ENCODE results near the gene ARHGAP10.

ARHGAP10 gene

DNA sequence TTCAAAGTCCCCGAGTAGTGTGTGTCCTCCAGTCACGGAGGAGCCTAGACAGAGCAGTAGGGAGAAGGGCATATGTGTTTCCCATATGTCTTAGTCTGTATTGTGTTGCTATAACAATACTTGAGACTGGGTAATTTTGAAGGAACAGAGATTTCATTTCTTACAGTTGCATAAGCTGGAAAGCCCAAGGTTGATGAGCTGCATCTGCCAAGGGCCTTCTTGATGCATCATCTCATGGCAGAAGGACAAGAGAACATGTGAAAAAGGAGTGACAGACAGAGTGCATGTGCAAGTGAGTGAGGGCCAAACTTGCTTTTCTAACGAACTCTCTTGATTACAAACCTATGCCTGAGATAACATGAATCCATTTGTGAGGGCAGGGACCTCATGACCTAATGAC lies 243.4 kb downstream of the ARHGAP10 start:
- Histone ChIP-seq H3K4me3 (no peak overlapping the region), H3K4me1 (peaks cover 2 to 17% (median 13%) of the 10 kb centered on the region in 10 experiments; a peak in 16 of 20 replicates), H3K9ac (no peak overlapping the region), H4K20me1 (no peaks in the 10 kb centered on the region), H3K27ac (no peak overlapping the region), H3K27me3 (no peaks in the 10 kb centered on the region), H3K4me2 (no peak overlapping the region), H3K9me3 (replicated peaks in 1 of 11) (peaks cover 29 to 47% (median 34%) of the 10 kb centered on the region in 11 experiments), H3K36me3 (peaks cover 0 to 63% (median 16%) of the 10 kb centered on the region in 11 experiments; a peak in 11 of 22 replicates)
- TF ChIP-seq Cebpa-rat (IDR thresholded peaks at IDR 0.05): no peak

DNA sequence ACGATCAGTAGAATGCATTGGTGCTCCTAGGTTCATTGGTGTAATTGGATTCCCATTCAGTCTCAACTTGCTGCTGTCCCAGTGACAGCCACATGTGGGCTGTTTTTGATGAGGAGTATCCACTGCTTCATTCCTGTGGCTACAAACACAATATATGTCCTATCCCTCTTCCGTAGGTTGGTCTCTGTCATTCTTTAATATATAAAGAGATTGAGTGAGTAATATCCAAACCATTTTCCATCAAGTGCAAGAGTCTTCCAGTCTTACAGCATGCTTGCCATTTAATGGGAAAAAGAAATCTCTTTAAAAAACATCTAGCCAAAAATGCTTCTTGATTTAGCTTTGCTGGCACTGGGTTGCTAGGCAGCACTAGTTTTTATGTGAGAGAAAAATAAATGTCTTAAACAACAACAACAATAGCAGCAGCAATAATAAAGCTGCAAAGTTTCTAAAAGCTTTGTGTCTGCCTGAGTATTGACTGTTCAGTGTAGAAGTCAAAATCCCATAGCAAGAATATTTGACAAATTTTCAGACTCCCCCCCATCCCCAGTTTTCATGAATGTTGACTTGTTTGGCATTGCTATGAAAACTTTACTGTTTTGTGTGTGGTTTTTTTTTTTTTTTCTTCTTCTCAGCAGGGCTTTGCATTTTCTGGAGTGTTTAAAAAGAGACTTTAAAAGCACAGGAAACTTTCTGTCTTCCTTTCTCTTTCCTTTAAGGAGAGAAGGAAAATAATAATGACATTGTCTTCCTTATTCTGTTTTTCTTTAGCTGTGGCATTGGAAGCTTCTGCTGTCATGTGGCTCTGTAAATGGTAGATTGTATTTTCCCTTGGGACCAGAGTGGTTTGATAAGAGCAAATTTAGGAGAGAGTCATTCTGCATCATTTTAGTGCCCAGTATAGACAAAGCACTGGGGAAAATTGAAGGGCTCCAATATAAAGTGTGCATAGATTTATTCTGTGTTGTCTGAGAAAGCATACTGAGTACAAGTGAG lies 244.3 kb downstream of the ARHGAP10 start:
- peak overlapping the region in 3 of 11 experiments; percentile 33 to 56 (median 41); a peak in 6 of 22 replicates for H3K4me2 ChIP-seq
- no peaks in the 10 kb centered on the region for H3K27me3 ChIP-seq
- TF ChIP-seq Cebpa-rat (IDR thresholded peaks at IDR 0.05): no peak
- peaks cover 29 to 51% (median 35%) of the 10 kb centered on the region in 11 experiments for H3K9me3 ChIP-seq (replicated peaks in 1 of 11)
- H3K9ac ChIP-seq: no peak overlapping the region
- no peak overlapping the region for H3K4me3 ChIP-seq
- H3K4me1 ChIP-seq: peaks cover 7 to 23% (median 17%) of the 10 kb centered on the region in 10 experiments; a peak in 17 of 20 replicates
- H3K36me3 ChIP-seq: peaks cover 0 to 63% (median 16%) of the 10 kb centered on the region in 11 experiments; a peak in 11 of 22 replicates
- H4K20me1 ChIP-seq: peaks cover 0 to 5% (median 0%) of the 10 kb centered on the region in 11 experiments; a peak in 2 of 22 replicates
- no peak overlapping the region for H3K27ac ChIP-seq

- peak overlapping the region in 8 of 11 experiments; percentile 4 to 68 (median 22); a peak in 12 of 22 replicates for H3K4me2 ChIP-seq
- peaks cover 0 to 48% (median 14%) of the 10 kb centered on the region in 11 experiments; a peak in 13 of 22 replicates for H3K36me3 ChIP-seq
- H3K4me1 ChIP-seq: peaks cover 7 to 36% (median 18%) of the 10 kb centered on the region in 10 experiments; a peak in 17 of 20 replicates
- TF ChIP-seq Cebpa-rat (IDR thresholded peaks at IDR 0.05): no peak
- no peaks in the 10 kb centered on the region for H3K27me3 ChIP-seq
- peaks cover 20 to 56% (median 34%) of the 10 kb centered on the region in 11 experiments for H3K9me3 ChIP-seq (replicated peaks in 1 of 11)
- no peak overlapping the region for H3K9ac ChIP-seq
- peaks cover 0 to 24% (median 0%) of the 10 kb centered on the region in 11 experiments; a peak in 4 of 22 replicates for H4K20me1 ChIP-seq
- H3K4me3 ChIP-seq: no peak overlapping the region
- H3K27ac ChIP-seq: no peak overlapping the region
These were observed 248.7 kb downstream of the ARHGAP10 start for GRCh38 chr4:147980586-147980985.

DNA sequence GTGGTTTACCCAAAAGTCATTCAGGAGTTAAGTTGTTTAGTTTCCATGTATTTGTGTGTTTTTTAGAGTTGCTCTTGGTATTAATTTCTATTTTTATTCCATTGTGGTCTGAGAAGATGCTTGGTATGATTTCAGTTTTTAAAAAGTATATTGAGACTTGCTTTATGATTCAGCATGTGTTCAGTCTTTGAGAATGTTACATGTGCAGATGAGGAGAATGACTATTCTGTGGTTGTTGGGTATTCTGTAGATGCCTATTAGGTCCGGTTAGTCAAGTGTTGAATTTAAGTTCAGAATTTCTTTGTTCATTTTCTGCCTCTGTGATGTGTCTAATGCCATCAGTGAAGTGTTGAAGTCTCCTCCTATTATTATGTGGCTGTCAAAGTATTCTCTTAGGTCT lies 249.4 kb downstream of the ARHGAP10 start:
- Histone ChIP-seq H3K4me2 (peak overlapping the region in 8 of 11 experiments; percentile 4 to 68 (median 22); a peak in 9 of 22 replicates), H3K9me3 (replicated peaks in 1 of 11) (peaks cover 20 to 56% (median 34%) of the 10 kb centered on the region in 11 experiments), H3K36me3 (peaks cover 0 to 49% (median 12%) of the 10 kb centered on the region in 11 experiments; a peak in 12 of 22 replicates), H4K20me1 (peaks cover 0 to 28% (median 0%) of the 10 kb centered on the region in 11 experiments; a peak in 4 of 22 replicates), H3K27me3 (no peaks in the 10 kb centered on the region), H3K4me1 (peaks cover 7 to 31% (median 17%) of the 10 kb centered on the region in 10 experiments; a peak in 17 of 20 replicates), H3K4me3 (no peak overlapping the region), H3K27ac (no peak overlapping the region), H3K9ac (no peak overlapping the region)
- no peak for TF ChIP-seq Cebpa-rat (IDR thresholded peaks at IDR 0.05)

- H3K4me1 ChIP-seq: peaks cover 7 to 28% (median 13%) of the 10 kb centered on the region in 10 experiments; a peak in 15 of 20 replicates
- H4K20me1 ChIP-seq: peaks cover 0 to 33% (median 0%) of the 10 kb centered on the region in 11 experiments; a peak in 4 of 22 replicates
- no peak overlapping the region for H3K9ac ChIP-seq
- peak overlapping the region in 2 of 11 experiments; percentile 12 to 20; a peak in 2 of 22 replicates for H3K4me2 ChIP-seq
- H3K27ac ChIP-seq: no peak overlapping the region
- TF ChIP-seq Cebpa-rat (IDR thresholded peaks at IDR 0.05): no peak
- H3K36me3 ChIP-seq: peaks cover 0 to 29% (median 9%) of the 10 kb centered on the region in 11 experiments; a peak in 10 of 22 replicates
- no peak overlapping the region for H3K4me3 ChIP-seq
- H3K27me3 ChIP-seq: no peaks in the 10 kb centered on the region
- peaks cover 3 to 39% (median 17%) of the 10 kb centered on the region in 11 experiments; a peak in 21 of 22 replicates for H3K9me3 ChIP-seq (replicated peaks in 1 of 11)
These were observed 252.3 kb downstream of the ARHGAP10 start for GRCh38 chr4:147984065-147984777.

GRCh38 chr4:147984778-147985138 lies 252.9 kb downstream of the ARHGAP10 start:
- peaks cover 7 to 28% (median 13%) of the 10 kb centered on the region in 10 experiments; a peak in 15 of 20 replicates for H3K4me1 ChIP-seq
- TF ChIP-seq Cebpa-rat (IDR thresholded peaks at IDR 0.05): no peak
- H4K20me1 ChIP-seq: peaks cover 0 to 33% (median 0%) of the 10 kb centered on the region in 11 experiments; a peak in 4 of 22 replicates
- H3K27me3 ChIP-seq: no peaks in the 10 kb centered on the region
- peaks cover 0 to 34% (median 16%) of the 10 kb centered on the region in 11 experiments; a peak in 16 of 22 replicates for H3K9me3 ChIP-seq (replicated peaks in 1 of 11)
- no peak overlapping the region for H3K9ac ChIP-seq
- no peak overlapping the region for H3K4me3 ChIP-seq
- H3K27ac ChIP-seq: no peak overlapping the region
- peaks cover 0 to 29% (median 9%) of the 10 kb centered on the region in 11 experiments; a peak in 10 of 22 replicates for H3K36me3 ChIP-seq
- peak overlapping the region in 2 of 11 experiments; percentile 12 to 20; a peak in 2 of 22 replicates for H3K4me2 ChIP-seq

DNA sequence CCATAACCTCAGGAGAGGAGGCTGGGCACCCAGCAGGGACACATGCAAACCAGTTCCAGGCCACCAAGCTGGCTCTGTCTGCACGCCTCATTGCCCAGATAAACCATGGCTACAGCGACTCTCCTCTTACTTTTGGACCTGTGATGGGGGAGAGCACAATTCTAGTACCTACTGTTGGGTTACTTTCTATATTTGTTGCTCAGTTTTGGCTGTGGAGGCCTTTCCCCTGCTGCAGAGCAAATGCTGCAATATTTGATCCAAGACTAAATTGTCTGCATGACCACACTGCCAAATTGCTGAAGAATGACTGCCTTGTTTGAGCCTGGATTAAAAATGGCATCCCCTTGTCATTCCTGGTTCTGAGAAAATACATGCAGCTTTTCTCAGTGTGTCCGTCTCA lies 253.5 kb downstream of the ARHGAP10 start:
- Histone ChIP-seq H3K4me2 (0 out of 22 replicates have a peak overlapping the region, but pooled peaks of 1 of the 11 experiments have one; percentile 12), H3K27ac (no peak overlapping the region), H3K9me3 (replicated peaks in 1 of 11) (peaks cover 0 to 28% (median 15%) of the 10 kb centered on the region in 11 experiments; a peak in 16 of 22 replicates), H3K36me3 (peaks cover 0 to 34% (median 9%) of the 10 kb centered on the region in 11 experiments; a peak in 10 of 22 replicates), H3K9ac (no peak overlapping the region), H4K20me1 (peaks cover 0 to 33% (median 0%) of the 10 kb centered on the region in 11 experiments; a peak in 4 of 22 replicates), H3K27me3 (no peaks in the 10 kb centered on the region), H3K4me3 (no peak overlapping the region), H3K4me1 (peaks cover 5 to 25% (median 12%) of the 10 kb centered on the region in 10 experiments; a peak in 15 of 20 replicates)
- no peak for TF ChIP-seq Cebpa-rat (IDR thresholded peaks at IDR 0.05)

- no peaks in the 10 kb centered on the region for H3K27me3 ChIP-seq
- H3K9me3 ChIP-seq (replicated peaks in 1 of 11): peaks cover 0 to 24% (median 14%) of the 10 kb centered on the region in 11 experiments; a peak in 16 of 22 replicates
- peaks cover 0 to 25% (median 0%) of the 10 kb centered on the region in 11 experiments; a peak in 5 of 22 replicates for H4K20me1 ChIP-seq
- H3K4me2 ChIP-seq: peak overlapping the region in 2 of 11 experiments; percentile 19 to 30; a peak in 1 of 22 replicates
- peaks cover 0 to 48% (median 9%) of the 10 kb centered on the region in 11 experiments; a peak in 10 of 22 replicates for H3K36me3 ChIP-seq
- H3K27ac ChIP-seq: no peak overlapping the region
- peaks cover 0 to 14% (median 5%) of the 10 kb centered on the region in 10 experiments; a peak in 8 of 20 replicates for H3K4me1 ChIP-seq
- H3K4me3 ChIP-seq: no peak overlapping the region
- no peak for TF ChIP-seq Cebpa-rat (IDR thresholded peaks at IDR 0.05)
- H3K9ac ChIP-seq: no peak overlapping the region
These were observed 255.4 kb downstream of the ARHGAP10 start for GRCh38 chr4:147987252-147987651.

All from BLaER1 treated with 17β-estradiol and CSF1 and Interleukin-3, amounts not matched to agents 10 nM and 100 nM (cell line).